Stimulated activated CD8-positive, alpha-beta memory T cell treated with anti-CD3 and anti-CD28 coated beads, Interleukin-12 subunit alpha, Interleukin-12 subunit beta, amount 100 ng/mL, for 4 hours (primary cell): Measurements from ENCODE around the gene ZFP36L1.

Experiments
- DNase-seq: peaks from one replicate; pipeline ENCODE4 v3.0.0-alpha.2; 2020; ENCODE audit warnings: low read depth

The ZFP36L1 gene

DNA sequence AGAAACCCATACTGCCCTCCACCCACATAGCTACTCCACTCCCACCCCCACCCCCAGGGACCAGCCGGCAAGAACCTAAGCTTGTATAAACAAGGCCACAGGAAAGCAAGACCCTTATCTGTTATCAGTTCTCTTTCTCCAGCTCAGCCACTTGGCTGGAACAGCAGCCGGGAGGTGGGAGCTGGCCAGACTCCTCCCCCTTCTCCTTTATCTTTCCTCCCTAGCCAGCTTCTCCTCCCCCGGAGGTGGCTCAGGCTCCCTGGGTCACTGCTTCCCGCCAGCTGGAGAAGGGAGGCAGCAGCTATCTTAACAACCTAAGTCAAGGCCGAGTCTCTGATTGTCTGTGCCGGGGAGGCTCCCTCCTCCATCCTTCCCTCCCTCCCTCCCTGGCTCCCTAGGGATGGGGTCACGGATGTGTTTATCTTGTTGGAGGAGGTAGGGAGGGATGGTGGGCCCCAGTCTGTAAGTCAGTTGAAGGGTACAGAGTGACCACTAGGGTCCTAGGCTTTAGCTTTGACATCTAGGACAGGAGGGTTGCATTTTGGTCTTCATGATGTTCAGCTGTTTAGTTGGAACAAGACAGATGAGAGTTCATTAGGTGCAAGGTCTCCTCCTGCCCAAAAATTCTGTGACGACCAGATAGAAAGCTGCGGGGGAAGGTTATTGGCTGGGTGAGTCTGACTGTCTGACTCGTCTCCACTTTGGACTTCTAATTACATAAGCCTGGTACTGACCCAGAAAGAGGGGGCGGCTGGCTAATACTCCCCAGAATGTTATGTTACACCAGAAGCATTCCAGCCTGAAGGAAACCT, 29.7 kb downstream of the ZFP36L1 start:
- DNase-seq: no peak

DNA sequence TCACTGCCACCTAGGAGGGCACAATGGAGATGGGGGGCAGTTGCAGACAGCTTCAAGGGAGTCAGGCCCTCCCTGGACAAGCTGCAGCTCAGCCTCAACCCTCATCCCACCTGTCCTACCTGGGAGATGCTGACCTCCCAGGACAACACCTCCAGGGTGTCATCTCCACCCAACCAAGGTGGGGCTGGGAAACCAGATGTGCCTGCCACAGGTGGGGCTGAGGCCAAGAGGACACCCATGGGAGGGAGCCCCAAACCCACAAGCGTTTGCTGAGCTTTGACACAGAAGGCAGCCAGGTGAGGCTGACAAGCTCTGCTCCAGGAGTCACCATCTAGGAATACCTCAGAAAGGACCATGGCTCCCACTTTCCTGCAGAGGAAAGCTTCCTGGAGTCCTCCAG, 31.5 kb downstream of the ZFP36L1 start:
- DNase-seq: no peak

DNA sequence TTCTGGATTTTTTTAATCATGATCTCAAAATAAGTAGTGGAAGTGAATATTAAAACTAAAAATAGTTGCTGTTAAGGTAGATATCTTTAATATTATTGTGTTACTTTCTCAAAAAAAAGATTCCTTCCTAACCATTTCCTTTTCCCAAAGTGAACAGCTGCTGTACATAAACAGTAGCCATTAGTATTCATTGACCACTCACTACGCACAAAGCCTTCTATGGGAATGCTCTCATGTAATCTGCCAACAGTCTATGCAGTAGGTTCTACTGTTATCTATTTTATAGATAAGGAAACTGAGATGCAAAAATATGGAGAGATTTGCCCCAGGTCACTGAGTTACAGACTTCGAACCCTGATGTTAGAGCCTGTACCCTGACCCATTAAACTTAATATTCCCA, 32.1 kb downstream of the ZFP36L1 start:
- DNase-seq: no peak

DNA sequence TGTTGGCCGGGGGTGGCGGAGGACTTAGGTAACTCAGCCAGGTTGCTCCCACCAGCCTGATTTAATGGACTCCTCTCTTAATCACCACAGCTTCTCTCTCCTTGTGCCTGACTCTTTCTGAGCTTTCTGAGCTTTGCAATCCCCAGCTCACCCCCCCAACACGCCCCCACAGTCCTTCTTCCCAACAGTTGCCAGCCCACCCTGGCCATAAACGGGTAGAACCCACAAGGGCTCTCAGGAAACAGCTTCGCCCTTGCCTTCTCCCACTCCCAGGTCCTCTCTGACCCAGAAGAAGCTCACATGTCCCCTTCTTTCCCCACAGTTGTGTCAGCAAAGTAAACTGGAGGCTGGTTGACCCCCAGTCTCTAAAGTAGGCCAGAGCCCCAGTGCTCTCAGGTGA, 32.9 kb downstream of the ZFP36L1 start:
- no peak for DNase-seq

DNA sequence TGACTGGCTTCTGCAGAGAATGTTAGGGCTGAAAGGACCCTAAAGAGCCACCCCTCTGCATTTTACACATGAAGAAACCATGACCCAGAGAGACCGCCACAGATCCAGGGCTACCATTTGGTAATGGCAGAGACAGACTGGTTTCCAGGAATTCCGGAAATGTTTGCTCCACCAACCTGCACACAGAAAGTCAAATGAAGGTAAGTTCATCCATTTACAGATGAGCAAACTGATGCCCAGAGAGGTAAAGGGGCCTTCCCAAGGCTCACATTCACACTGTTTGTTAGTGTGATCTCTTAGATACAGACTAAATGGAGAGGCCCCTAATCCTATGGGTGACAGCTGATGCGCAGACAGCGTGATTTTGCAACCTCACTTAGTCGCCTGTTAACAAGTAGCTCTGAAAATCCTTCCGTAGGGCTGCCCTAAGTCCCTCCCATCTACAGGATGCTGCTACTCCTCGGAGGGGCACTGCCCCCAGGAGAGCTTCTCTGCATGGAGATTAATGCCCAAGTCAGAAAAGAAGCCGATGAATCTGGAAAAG, 33.8 kb downstream of the ZFP36L1 start:
- no peak for DNase-seq

DNA sequence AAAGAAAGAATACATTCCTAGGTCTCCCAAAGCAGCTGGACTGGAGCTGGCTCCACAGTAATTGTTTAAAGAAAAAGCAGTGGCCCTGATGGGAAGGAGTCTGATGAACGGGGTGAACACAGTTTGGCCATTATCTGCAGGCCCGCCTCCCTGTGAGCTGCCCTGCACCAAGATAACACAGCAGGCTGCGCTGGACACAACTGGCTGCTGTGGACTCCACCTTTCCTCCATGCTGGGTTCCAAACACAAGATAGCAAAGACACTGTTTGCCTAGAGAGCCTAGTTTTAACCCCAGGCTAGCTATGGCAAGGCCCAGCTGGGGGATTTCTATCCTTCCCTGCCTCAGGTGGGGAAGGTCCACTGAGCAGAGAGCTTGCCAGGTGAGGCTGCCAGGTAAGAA, 34.6 kb downstream of the ZFP36L1 start:
- no peak for DNase-seq

DNA sequence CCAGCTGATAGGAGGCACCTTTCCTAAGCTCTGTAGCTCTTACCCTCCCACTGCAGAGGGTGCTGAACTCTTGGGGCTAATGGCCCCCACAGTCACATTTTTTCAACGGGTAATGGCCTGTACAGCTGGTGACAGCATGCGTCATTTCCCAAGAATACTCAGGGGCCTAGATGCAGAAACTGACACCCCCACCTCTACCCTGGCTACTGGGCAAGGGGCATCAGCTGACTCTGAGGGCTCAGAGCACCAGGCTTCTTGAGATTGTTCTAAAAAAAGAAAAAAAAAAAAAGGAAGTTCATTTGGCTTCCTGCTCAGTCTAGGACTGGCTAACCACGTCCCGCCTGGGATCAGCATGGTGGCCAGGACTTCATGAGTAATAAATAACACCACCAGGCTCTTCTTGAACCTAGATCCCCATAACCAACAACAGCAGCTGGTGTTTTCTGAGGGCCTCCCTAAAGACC, 35.2 kb downstream of the ZFP36L1 start:
- DNase-seq: no peak

DNA sequence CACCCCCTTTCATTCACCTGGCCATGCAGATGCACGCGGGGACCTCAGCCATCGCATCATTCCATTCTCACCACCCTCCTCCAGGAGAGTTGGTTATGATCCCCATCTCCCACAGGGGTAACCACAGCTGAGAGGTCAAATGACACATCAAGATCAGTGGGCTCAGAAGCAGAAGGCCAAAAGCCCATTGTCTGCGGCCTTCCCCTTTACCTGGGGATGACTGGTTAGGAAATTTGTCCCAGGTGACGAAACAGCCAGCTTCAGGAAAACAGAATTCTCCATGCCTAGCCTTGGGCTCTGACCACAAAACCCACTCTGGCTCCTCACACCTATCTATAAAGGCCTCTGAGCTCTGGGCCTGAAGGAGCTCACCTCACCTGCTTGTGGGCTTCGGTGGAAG, 36.1 kb downstream of the ZFP36L1 start:
- no peak for DNase-seq

DNA sequence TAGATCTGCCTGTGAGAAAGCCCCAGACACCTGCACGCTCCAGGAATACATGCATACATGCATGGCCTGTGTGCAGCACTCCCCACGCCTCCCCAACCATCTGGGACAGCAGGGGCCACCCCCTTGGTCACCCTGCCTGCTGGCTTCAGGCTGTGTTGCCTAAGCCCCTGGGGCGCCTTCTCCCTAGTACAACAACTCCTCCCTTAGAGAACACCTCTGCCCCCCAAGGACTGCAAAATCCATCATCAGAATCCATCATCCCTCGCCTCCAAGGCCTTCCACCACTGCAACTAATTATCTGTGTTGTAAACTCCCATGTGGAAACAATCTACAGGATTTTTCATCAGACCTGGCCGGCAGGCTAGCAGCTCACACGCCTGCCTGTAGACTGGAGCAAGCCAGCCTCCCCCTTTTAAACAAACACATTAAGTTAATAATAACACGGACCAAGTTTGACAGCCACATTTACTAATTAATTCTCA, 36.8 kb downstream of the ZFP36L1 start:
- DNase-seq: no peak

DNA sequence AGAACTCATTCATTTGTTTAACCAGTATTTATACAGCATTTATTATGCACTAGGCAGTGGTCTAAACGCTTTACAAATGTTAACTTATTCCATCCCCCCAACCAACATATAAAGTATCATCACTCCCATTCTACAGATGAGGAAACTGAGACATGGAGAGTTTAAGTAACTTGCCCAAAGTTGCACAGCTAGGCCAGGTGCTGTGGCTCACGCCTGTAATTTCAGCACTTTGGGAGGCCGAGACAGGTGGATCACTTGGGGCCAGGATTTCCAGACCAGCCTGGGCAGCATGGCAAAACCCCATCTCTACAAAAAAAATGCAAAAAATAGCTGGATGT, 37.9 kb downstream of the ZFP36L1 start:
- DNase-seq: no peak

DNA sequence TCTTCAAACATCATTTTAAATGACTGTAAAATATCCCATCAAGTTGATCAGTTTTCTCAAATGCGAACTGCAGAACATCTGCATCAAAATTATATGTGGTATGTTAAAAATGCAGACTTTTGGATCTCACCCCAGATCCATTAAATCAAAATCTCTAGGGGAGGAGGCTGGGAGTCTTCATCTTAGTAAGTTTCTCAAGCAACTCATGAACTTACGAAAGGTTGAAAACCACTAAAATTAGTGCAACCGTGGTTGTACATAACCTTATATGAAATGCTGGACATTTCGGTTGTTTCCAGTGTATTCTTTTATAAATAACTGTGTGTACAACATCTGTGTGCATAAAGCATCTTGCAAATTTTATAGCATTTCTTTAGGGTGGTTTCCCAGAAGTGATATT, 39.2 kb downstream of the ZFP36L1 start:
- no peak for DNase-seq

DNA sequence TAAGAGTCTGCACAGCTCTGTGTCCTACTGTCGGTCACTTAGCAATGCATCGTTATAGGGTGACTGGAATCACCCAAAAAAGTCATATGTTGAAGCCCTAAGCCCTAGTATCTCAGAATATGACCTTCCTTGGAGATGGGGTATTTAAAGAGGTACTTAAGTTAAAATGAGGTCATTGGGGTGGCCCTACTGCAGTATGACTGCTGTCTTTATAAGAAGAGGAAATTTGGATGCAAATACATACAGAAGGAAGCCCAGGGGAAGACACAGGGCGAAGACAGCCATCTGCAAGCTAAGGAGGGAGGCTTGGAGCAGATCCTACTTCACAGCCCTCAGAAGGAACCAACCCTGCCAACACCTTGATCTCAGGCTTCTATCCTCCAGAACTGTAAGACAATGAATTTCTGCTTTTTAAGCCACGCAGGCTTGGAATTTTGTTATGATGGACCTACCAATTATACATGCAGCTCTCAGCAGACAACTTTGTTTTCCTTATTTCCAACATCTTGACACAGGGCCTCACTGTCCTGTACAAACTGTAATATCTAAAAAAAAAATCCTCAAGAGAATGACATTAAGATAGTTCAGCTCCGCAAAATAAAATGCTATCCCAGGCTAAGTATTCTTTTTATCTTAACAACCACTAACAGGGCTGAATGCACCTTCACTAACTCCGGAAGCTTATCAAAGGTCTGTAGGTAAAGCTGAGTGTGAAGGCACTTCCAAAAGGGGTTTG, 40.4 kb downstream of the ZFP36L1 start:
- no peak for DNase-seq

DNA sequence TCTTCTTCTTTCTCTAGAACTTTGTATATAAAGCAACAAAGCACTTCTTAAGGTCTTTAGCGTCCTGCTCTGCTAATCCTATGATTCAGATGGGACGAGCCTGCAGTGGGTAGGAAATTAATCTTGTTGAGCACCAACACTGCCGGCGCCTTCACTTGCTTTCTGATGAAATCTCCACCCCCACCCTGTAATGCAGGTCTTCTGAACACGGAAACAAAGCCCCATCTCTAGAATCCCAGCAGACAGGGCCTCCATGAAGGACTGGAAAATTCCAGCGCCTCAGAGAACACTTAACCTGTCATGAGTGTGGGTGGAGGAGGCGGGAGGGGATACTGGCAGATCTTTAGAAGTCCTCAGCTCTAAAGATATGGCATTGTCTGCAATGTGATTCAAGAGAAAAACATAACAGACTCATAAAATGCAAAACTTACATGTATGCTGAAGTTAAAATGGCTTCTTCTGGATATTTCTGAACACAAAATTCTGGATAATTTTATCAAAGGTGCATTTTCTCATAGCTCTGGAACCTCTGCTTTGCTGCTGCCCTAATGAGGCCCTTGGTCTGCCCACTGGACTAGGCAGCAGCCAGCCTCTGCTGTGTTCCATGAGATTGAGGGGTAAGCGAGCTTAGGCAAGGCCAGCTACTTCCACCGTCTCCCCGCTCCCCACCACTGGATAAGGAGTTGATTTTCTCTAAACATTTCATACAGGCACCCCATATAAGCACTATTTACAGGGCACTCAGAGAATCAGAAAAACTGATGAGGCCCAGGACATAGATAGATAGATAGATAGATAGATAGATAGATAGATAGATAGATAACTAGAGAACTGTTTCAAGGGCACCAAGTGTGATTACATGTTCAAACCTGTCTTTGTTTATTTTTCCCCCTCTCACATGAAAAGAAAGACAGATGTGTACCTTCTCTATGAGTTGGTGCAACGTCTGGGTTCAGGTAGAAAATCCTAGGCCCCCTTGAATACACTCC, 43.1 kb downstream of the ZFP36L1 start:
- no peak for DNase-seq

DNA sequence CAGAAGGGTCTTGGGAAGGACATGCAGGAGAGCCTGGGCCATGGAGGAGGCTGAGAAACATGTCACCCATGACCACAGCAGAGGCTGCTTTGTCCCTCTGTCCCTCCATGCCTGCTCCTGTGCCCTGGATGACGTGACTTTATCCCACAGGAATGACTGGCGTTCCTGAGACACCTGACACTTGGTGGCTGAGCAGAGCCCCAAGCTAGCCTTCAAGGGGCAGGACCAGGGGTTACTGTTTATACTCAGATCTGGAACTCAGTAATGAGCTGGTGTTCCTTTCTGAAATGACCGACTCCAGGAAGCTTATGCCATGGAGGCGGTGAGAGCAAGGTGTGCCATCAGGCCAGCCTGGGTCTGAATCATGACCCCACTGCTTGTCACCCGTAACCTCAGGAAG, 44.2 kb downstream of the ZFP36L1 start:
- no peak for DNase-seq

DNA sequence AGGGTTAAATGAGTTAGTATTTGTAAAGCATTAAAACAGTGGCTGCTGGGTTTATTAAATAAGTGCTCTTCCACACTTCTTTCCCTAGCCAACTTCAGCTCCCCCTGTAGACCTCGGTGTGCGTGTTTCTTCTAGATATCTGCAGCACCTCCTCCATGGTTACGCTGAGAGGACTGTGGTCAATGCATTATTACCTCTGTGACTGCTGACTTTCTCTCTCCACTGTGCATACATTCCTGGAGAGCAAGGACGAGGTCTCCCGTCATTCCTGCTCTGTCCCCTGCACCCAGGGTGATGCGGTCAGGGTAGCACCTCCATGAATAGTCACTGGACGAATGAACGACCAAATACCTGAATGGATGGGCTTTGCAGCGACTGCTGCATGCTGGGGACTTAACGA, 44.6 kb downstream of the ZFP36L1 start:
- no peak for DNase-seq

DNA sequence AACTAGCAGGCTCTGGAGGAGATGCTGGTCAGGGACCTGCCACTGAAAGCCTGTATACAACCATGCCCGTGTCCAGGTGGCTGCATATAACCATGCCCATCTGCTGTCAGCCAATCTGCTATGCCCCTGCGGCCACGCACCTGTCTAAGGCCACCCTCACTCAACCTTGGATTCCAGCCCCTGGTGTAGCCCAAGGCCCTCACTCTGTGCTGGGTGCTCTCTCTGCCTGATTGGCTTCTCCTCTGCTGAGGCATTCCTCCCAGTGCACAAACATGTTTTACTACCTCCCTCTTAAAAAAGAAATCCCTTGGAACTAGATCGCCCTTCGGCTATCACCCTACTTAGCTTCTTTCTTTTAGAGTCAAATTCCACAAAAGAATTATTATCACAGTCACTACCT, 45.5 kb downstream of the ZFP36L1 start:
- DNase-seq: no peak

DNA sequence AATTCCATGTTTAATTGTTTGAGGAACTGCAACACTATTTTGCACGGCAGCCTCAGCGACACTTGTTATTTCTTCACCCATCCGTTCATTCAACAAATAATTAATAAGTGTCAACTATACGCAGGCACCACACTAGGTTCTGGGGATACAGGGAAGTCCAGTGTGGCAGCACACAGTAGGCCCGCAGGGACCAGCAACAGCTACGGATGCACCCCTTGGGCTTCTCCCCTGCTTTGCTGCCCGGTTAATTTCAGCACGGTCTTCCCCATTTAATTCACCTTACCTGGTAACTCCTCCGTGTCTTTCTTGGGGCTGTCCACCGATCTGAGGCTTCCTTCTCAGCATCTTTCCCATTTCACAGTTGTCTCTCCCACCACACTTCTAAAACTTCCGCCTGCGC, 48.3 kb downstream of the ZFP36L1 start:
- no peak for DNase-seq

DNA sequence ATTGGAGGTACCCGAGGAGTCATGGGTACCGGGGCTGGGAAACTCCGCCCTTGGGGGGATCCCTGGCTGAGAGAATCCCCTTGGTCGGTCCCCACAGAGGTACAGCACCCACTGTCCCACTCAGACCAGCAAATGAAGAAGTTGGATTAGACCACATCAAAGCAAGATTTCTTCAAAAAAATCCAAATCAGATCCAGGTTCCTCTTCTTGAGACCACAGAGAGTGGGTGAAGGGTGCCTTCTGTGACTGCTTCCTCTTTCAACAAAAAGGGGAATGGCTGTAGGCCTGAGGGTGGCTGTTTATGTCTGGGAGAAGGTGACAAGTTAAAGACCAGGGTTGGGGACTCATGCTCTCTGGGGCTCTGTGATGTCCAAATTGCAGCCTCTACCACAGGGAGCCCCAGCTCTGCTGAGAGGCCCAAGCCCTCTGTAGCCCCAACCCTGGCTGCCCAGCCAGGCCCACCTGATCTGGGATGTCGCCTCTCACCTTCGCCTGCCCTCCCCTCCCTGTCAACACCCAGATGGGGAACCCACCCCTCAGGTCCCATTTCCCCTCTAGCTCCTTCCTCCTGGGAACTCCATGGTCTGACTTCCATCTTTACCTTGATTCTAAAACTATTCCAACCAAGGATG, 50.9 kb downstream of the ZFP36L1 start:
- DNase-seq: no peak

DNA sequence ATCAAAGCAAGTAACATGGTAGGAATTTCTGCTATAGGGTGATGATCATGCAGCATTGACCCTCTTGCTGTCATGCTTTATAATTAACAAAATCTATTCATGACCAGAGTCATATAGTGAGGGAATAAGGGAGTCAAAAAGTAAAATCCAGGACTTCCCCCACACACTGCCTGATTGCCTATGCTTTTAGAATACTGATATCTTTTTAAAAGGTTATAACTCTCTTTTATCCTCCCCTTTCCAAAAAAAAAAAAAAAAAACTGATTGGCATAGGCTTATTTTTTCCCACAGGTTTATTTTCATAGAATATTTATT, 51.4 kb downstream of the ZFP36L1 start:
- no peak for DNase-seq

DNA sequence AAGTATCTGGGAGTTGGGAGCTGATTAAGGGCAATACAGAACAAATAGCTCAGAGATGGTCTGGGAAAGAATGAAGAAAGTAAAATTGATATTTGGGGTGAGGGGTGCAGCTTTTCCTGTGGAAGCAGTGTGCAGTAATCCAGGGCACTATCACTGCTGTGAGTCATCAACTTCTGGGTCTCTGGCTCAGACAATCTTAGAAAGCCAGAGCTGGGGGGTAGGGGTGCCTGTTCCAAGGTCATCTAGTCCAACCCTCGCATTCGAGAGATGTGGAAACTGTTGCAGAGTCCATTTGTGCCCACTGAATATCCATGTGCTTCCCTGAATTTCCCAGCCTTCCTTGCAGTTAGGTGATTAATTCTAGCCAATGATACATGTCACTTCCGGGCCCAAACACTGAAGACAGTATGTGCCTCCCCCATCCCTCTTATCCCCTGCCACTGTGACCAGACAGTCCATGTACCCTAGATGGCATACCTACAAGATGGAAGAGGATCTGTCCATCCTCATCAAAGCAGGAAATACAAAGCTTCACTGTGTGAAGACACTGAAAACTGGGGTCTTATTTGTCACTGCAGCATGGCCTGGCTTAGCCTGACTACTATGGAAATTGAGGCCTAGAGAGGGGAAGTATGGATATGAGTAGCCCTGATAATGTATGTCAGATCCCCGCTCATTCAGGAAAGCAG, 51.9 kb downstream of the ZFP36L1 start:
- DNase-seq: no peak

DNA sequence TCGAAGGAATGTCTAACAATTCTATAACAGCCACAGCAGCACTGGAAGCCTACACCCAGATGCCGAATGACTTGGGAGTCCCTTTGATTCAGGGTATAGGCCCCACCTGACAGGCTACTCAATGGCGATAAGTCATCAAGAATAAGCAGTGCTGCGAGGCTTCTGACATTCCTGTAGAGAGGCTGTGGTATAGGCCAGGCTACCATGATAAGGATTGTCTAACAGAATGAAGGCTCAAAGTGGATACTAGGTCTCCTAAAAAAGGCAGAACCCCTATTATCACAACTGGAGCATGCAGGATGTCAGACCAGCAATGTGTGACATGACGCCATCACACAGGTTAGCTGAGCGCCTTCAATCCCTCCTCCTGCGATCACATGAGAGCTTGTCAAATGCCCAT, 53.2 kb downstream of the ZFP36L1 start:
- no peak for DNase-seq
